ENCODE results near the gene KRT2. TPM values are rescaled to one million over a fixed set of nuclear protein-coding genes. Genes with fewer than 3 reads are reported as not detected.

The KRT2 gene
- total RNA-seq, 1 experiment from 2014 or later, result not detected

DNA sequence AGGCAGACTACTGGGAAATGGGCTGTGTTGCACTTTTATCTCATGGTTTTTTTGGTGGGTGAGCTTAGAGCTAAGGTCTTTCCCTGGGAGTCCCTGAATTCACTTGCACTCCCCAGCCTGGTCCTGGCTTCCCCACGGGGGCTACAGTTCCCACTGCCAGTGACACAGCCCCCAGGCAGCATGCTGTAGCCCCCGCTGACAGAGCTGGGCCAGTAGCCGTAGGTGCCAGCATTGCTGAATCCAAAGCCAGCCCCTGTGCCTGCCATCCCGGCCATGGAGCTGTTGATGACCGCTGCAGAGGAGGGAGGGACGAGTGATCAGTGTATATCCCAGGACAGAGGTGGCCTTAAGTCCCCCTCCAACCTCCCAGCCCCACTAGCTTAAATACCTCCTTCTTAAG lies 43.9 kb downstream of the KRT2 start:
- intact Hi-C loops (cut with micrococcal nuclease), result no loop called here
- CTCF ChIA-PET, result interaction anchor here (1.1 kb wide), 1 partner anchor 217 kb away, joined by 3 read pairs; no protein-coding TSS in a partner anchor
- Mint-ChIP-seq H3K36me3 (ENCODE audit: insufficient read depth, unreplicated experiment) (no peaks in the 10 kb centered on the region), H3K27ac (ENCODE audit: low read depth, unreplicated experiment) (no peak overlapping the region), H3K4me1 (ENCODE audit: insufficient read depth, unreplicated experiment) (no peaks in the 10 kb centered on the region), H3K27me3 (ENCODE audit: insufficient read depth, unreplicated experiment) (peaks cover 64% of the 10 kb centered on the region), H3K9me3 (ENCODE audit: unreplicated experiment) (no peaks in the 10 kb centered on the region), H3K4me3 (ENCODE audit: unreplicated experiment) (no peak overlapping the region)
- BruUV-seq (replicated peaks), result no TSS peak
- DNase-seq (ENCODE audit: unreplicated experiment), result no peak
- TF ChIP-seq, protein P1, sequence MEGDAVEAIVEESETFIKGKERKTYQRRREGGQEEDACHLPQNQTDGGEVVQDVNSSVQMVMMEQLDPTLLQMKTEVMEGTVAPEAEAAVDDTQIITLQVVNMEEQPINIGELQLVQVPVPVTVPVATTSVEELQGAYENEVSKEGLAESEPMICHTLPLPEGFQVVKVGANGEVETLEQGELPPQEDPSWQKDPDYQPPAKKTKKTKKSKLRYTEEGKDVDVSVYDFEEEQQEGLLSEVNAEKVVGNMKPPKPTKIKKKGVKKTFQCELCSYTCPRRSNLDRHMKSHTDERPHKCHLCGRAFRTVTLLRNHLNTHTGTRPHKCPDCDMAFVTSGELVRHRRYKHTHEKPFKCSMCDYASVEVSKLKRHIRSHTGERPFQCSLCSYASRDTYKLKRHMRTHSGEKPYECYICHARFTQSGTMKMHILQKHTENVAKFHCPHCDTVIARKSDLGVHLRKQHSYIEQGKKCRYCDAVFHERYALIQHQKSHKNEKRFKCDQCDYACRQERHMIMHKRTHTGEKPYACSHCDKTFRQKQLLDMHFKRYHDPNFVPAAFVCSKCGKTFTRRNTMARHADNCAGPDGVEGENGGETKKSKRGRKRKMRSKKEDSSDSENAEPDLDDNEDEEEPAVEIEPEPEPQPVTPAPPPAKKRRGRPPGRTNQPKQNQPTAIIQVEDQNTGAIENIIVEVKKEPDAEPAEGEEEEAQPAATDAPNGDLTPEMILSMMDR (IDR thresholded peaks at IDR 0.05; ENCODE audit: unreplicated experiment), result no peak
- POLR2A ChIA-PET, result no interaction called here

DNA sequence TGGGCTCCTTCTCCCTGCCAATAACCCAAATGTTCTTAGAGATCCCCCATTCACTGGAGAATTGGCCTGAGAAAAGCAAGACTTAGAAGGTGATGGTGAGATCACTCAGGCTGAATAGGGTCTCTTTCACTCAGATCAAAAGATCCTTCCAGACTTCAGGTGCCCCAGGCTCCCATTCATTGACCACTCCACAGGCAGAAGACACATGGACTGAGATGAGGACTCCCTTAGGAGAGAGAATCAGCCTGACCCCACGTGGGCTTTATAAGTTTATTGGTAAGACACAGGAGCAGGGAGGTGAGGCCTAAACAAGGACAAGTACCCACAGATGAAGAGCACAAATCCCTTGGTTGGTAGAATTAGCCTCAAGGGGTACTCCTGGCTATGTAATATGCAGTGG lies 44.7 kb downstream of the KRT2 start:
- Mint-ChIP-seq H3K4me1 (ENCODE audit: insufficient read depth, unreplicated experiment) (no peaks in the 10 kb centered on the region), H3K27ac (ENCODE audit: low read depth, unreplicated experiment) (no peak overlapping the region), H3K27me3 (ENCODE audit: insufficient read depth, unreplicated experiment) (peaks cover 64% of the 10 kb centered on the region), H3K9me3 (ENCODE audit: unreplicated experiment) (no peaks in the 10 kb centered on the region), H3K4me3 (ENCODE audit: unreplicated experiment) (no peak overlapping the region), H3K36me3 (ENCODE audit: insufficient read depth, unreplicated experiment) (no peaks in the 10 kb centered on the region)
- no TSS peak for BruUV-seq (replicated peaks)
- no peak for DNase-seq (ENCODE audit: unreplicated experiment)
- CTCF ChIA-PET, result no interaction called here
- intact Hi-C loops (cut with micrococcal nuclease), result no loop called here
- TF ChIP-seq, protein P1 (IDR thresholded peaks at IDR 0.05; ENCODE audit: unreplicated experiment), result no peak
- POLR2A ChIA-PET, result no interaction called here

DNA sequence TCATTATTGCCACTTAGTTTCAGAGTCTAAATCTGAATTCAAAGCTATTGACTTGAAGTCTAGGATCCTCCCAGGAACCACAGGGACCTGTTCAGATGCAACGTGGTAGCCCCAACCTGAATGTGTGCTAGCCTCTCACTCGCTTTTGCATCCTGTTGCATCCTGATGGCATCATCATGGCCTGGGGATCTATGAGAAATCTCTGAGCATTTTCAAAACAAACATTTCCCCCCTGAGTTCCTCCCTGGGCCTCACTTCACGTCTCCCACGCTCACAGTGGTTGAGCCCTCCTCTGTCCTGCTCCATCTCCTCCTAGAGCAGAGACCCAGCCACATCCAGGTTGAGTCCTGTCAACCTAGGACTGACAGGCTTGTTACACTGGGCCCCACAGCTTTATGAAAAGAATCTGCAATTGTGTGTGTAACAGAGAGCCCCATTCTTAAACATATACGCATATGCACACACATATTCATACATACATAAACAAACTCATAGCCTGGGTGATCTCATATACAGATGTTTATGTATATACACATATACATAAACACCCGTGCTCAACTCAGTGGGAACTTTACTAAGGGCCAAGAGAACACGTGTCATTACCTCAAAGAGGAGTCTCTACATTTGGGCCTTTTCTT lies 45.3 kb downstream of the KRT2 start:
- ChIA-PET POLR2A (no interaction called here), CTCF (interaction anchor here (0.7 to 0.9 kb wide), 2 partner anchors 165 to 278 kb away, joined by 4 to 6 read pairs; no protein-coding TSS in a partner anchor)
- intact Hi-C loops (cut with micrococcal nuclease), result no loop called here
- Mint-ChIP-seq H3K4me3 (ENCODE audit: unreplicated experiment) (no peak overlapping the region), H3K36me3 (ENCODE audit: insufficient read depth, unreplicated experiment) (no peaks in the 10 kb centered on the region), H3K9me3 (ENCODE audit: unreplicated experiment) (no peaks in the 10 kb centered on the region), H3K4me1 (ENCODE audit: insufficient read depth, unreplicated experiment) (no peaks in the 10 kb centered on the region), H3K27ac (ENCODE audit: low read depth, unreplicated experiment) (no peak overlapping the region), H3K27me3 (ENCODE audit: insufficient read depth, unreplicated experiment) (peaks cover 59% of the 10 kb centered on the region)
- BruUV-seq (replicated peaks), result no TSS peak
- TF ChIP-seq, protein P1 (IDR thresholded peaks at IDR 0.05; ENCODE audit: unreplicated experiment), result no peak
- no peak for DNase-seq (ENCODE audit: unreplicated experiment)

DNA sequence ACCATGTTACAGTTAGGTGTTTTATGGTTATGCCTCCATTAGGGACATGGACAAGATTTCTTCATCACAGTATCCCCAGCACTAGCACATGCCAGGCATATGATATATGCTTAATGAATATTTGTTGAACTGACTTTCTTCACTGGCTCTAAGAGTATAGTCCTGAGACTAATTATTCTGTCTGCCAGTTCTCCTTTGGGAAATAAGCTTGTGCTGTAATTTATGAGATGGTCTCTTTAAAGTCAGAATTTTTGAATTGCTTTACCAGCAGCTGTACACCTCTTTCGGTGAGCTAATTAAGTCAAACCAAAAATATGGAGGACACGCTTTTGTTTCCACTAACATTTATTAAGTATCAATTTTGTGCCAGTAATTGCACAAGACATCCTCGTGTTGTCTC lies 45.9 kb downstream of the KRT2 start:
- CTCF ChIA-PET, result interaction anchor here (0.6 to 0.9 kb wide), 3 partner anchors 16 to 279 kb away, joined by 3 to 6 read pairs (median 4); no protein-coding TSS in a partner anchor
- DNase-seq (ENCODE audit: unreplicated experiment), result no peak
- H3K36me3 Mint-ChIP-seq (ENCODE audit: insufficient read depth, unreplicated experiment), result no peaks in the 10 kb centered on the region

More for the DNA sequence above, 45.9 kb downstream of the KRT2 start:
- H3K27me3 Mint-ChIP-seq (ENCODE audit: insufficient read depth, unreplicated experiment), result peaks cover 53% of the 10 kb centered on the region
- H3K27ac Mint-ChIP-seq (ENCODE audit: low read depth, unreplicated experiment), result no peak overlapping the region
- H3K4me3 Mint-ChIP-seq (ENCODE audit: unreplicated experiment), result no peak overlapping the region
- H3K9me3 Mint-ChIP-seq (ENCODE audit: unreplicated experiment), result no peaks in the 10 kb centered on the region
- no peaks in the 10 kb centered on the region for H3K4me1 Mint-ChIP-seq (ENCODE audit: insufficient read depth, unreplicated experiment)
- no TSS peak for BruUV-seq (replicated peaks)
- TF ChIP-seq, protein P1 (IDR thresholded peaks at IDR 0.05; ENCODE audit: unreplicated experiment), result no peak
- POLR2A ChIA-PET, result no interaction called here
- intact Hi-C loops (cut with micrococcal nuclease), result no loop called here
